ENCODE measurements around the gene GOLGA8N.
"Not testable (repeated sequence)": the region's sequence is repeated elsewhere in the genome, so short reads cannot be mapped to it uniquely, and the experiment has no call there.

DNA sequence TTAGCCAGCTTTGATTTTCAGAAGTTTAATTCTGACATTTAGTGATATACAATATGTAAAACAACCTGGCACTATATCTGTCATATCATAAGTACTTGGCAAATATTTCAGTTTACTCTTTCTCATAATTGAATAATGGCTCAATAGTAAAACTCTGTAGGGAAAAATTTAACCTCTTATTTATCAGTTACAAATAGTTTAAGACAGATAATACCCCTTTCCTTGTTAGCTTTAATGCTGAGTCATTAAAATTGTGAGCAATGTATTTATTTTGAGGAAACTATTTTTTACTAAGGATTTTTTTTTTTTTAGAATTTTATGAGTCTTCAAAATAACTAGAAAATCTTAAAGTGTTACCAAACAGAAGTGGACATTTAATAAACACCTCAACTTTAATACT lies 38.7 kb upstream of the GOLGA8N start:
- TF ChIP-seq, protein P1, sequence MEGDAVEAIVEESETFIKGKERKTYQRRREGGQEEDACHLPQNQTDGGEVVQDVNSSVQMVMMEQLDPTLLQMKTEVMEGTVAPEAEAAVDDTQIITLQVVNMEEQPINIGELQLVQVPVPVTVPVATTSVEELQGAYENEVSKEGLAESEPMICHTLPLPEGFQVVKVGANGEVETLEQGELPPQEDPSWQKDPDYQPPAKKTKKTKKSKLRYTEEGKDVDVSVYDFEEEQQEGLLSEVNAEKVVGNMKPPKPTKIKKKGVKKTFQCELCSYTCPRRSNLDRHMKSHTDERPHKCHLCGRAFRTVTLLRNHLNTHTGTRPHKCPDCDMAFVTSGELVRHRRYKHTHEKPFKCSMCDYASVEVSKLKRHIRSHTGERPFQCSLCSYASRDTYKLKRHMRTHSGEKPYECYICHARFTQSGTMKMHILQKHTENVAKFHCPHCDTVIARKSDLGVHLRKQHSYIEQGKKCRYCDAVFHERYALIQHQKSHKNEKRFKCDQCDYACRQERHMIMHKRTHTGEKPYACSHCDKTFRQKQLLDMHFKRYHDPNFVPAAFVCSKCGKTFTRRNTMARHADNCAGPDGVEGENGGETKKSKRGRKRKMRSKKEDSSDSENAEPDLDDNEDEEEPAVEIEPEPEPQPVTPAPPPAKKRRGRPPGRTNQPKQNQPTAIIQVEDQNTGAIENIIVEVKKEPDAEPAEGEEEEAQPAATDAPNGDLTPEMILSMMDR (IDR thresholded peaks at IDR 0.05) = not testable (repeated sequence)
- TF ChIP-seq ZFX (IDR thresholded peaks at IDR 0.05; ENCODE audit: borderline replicate concordance) = not testable (repeated sequence)

All from 22Rv1 (cell line).